ENCODE measurements around the gene ELMO1. TPM values are rescaled to one million over a fixed set of nuclear protein-coding genes. Genes with fewer than 3 reads are reported as not detected.

Gene ELMO1
- total and polyA plus RNA-seq, 10 of the 15 experiments (the other 5 are each of a cell fraction or from before 2014, with no cell fraction given) = 22.6 to 85.9 (median 56.6) TPM

DNA sequence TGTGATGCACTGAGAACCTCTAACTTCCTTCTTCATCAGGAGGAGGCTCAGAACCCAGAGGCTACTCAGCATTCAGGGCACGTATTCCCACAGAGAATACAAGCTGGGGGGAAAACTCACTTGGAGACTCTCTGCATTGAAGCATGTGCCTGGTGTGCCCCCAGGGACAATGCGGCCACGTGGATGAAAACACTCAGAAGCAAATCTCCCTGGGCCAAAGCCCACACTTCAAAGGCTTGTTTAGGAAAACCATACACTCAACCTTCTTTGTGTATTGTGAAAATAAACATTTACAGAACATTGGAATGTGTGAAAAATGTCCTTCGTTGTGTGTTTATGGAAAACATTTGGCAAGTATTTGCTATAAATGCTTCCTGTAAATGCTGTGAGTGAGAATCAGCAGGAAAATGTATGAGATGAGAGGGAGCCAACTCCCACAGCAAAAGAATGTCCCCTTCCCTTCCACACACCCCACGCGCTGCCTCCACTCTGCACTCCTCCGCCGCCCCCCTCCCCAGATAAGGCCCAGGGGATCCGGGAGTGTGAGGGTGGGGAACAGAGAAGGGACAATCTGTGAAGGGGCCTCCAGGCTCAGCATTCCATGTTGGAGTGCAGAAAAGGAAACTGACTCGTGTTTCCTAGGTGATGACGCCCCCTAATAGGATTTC lies 339.5 kb downstream of the ELMO1 start (continued):
- TF ChIP-seq JUNB (IDR thresholded peaks at IDR 0.05) (no peak), MXI1 (IDR thresholded peaks at IDR 0.05; ENCODE audit: low read depth, low read length) (no peak), JUND (IDR thresholded peaks at IDR 0.05; ENCODE audit: low read depth, low read length) (no peak), TCF3 (IDR thresholded peaks at IDR 0.05; ENCODE audit: borderline replicate concordance, insufficient read depth, low read depth, low read length) (no peak), FOXK2 (IDR thresholded peaks at IDR 0.05) (no peak), HCFC1 (IDR thresholded peaks at IDR 0.05; ENCODE audit: low read length) (no peak)
- TF ChIP-seq, protein P1, sequence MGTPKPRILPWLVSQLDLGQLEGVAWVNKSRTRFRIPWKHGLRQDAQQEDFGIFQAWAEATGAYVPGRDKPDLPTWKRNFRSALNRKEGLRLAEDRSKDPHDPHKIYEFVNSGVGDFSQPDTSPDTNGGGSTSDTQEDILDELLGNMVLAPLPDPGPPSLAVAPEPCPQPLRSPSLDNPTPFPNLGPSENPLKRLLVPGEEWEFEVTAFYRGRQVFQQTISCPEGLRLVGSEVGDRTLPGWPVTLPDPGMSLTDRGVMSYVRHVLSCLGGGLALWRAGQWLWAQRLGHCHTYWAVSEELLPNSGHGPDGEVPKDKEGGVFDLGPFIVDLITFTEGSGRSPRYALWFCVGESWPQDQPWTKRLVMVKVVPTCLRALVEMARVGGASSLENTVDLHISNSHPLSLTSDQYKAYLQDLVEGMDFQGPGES (IDR thresholded peaks at IDR 0.05) = no peak

DNA sequence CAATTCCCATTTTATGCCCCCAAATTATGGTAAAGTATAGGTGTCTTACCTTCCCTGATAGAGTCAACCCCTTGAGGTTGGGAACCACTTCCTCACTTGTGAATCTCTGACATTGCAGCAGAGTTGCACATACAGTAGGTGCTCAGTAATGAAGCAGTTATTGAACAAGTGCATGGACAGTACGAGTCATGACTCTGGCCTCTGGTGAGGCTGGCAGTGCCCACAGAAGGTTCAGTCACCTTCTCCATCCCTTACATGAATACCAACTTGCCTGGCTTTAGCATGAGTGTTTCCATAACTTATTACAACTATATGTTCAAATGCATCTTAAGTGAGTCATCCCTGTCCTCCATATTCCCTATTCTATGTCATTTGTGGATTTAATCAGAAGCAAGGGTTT lies 340.0 kb downstream of the ELMO1 start:
- H3K9ac ChIP-seq (ENCODE audit: control insufficient read depth, insufficient read depth, low read length) = no peak overlapping the region
- TF ChIP-seq, protein P2, sequence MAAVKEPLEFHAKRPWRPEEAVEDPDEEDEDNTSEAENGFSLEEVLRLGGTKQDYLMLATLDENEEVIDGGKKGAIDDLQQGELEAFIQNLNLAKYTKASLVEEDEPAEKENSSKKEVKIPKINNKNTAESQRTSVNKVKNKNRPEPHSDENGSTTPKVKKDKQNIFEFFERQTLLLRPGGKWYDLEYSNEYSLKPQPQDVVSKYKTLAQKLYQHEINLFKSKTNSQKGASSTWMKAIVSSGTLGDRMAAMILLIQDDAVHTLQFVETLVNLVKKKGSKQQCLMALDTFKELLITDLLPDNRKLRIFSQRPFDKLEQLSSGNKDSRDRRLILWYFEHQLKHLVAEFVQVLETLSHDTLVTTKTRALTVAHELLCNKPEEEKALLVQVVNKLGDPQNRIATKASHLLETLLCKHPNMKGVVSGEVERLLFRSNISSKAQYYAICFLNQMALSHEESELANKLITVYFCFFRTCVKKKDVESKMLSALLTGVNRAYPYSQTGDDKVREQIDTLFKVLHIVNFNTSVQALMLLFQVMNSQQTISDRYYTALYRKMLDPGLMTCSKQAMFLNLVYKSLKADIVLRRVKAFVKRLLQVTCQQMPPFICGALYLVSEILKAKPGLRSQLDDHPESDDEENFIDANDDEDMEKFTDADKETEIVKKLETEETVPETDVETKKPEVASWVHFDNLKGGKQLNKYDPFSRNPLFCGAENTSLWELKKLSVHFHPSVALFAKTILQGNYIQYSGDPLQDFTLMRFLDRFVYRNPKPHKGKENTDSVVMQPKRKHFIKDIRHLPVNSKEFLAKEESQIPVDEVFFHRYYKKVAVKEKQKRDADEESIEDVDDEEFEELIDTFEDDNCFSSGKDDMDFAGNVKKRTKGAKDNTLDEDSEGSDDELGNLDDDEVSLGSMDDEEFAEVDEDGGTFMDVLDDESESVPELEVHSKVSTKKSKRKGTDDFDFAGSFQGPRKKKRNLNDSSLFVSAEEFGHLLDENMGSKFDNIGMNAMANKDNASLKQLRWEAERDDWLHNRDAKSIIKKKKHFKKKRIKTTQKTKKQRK (IDR thresholded peaks at IDR 0.05; ENCODE audit: low read depth, low read length) = no peak
- TF ChIP-seq, protein P3, sequence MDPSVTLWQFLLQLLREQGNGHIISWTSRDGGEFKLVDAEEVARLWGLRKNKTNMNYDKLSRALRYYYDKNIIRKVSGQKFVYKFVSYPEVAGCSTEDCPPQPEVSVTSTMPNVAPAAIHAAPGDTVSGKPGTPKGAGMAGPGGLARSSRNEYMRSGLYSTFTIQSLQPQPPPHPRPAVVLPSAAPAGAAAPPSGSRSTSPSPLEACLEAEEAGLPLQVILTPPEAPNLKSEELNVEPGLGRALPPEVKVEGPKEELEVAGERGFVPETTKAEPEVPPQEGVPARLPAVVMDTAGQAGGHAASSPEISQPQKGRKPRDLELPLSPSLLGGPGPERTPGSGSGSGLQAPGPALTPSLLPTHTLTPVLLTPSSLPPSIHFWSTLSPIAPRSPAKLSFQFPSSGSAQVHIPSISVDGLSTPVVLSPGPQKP (IDR thresholded peaks at IDR 0.05; ENCODE audit: low read depth, low read length) = no peak
- TF ChIP-seq, protein P4, sequence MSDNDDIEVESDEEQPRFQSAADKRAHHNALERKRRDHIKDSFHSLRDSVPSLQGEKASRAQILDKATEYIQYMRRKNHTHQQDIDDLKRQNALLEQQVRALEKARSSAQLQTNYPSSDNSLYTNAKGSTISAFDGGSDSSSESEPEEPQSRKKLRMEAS (IDR thresholded peaks at IDR 0.05; ENCODE audit: low read depth, low read length) = no peak
- TF ChIP-seq DPF2 (IDR thresholded peaks at IDR 0.05) (no peak), YBX1 (IDR thresholded peaks at IDR 0.05) (no peak)
- WGBS (ENCODE audit: insufficient coverage, insufficient replicate concordance, low lambda C conversion rate, missing lambda C conversion rate) = 37% methylated on average over 1 of the region's 1 CpG

More for the DNA sequence above, 340.0 kb downstream of the ELMO1 start:
- ChIA-PET SMC1A (ENCODE audit: uncharacterized antibody, unreplicated experiment) (no interaction called here), RAD21 (ENCODE audit: unreplicated experiment) (no interaction called here), POLR2A (no interaction called here), CTCF (no interaction called here)
- FAIRE-seq = no peak
- DNase-seq (ENCODE audit: low read depth, low spot score) = no peak
- Histone ChIP-seq H3K36me3 (ENCODE audit: control insufficient read depth in 2 of 2, insufficient read depth in 2 of 2, low read length in 1 of 2) (peaks cover 0 to 2% of the 10 kb centered on the region in 2 experiments; a peak in 2 of 4 replicates), H3K4me1 (ENCODE audit: control insufficient read depth, insufficient read depth, low read length) (peaks cover 5% of the 10 kb centered on the region), H2AFZ (ENCODE audit: control insufficient read depth, low read depth, low read length) (no peak overlapping the region), H3K4me2 (ENCODE audit: control insufficient read depth, insufficient read depth) (no peak overlapping the region), H3K27ac (ENCODE audit: control insufficient read depth, insufficient read depth) (no peak overlapping the region), H3K4me3 (no peak overlapping the region), H3K79me2 (ENCODE audit: control insufficient read depth, insufficient read depth, low read length) (no peaks in the 10 kb centered on the region), H3K27me3 (replicated peaks in 1 of 2; ENCODE audit: control insufficient read depth in 2 of 2, insufficient read depth in 2 of 2, low read length in 1 of 2) (no peaks in the 10 kb centered on the region), H4K20me1 (ENCODE audit: control insufficient read depth, insufficient read depth) (no peaks in the 10 kb centered on the region), H3K9me3 (replicated peaks; ENCODE audit: control insufficient read depth, insufficient read depth, low read length) (no peaks in the 10 kb centered on the region)
- no TSS peak for BruUV-seq (replicated peaks)
- ATAC-seq = no peak
- intact Hi-C loops (cut with micrococcal nuclease; ENCODE audit: unreplicated experiment) (no loop called here), in situ Hi-C loops (cut with MboI) (no loop called here)

Measured in GM12878 (cell line).